ENCODE data around the gene EP400.

GRCh38 chr12:131903270-131904255, 46.2 kb upstream of the EP400 start:
- TF ChIP-seq BHLHE40 (IDR thresholded peaks at IDR 0.05; ENCODE audit: borderline replicate concordance): no peak
- no peak for TF ChIP-seq SP1 (IDR thresholded peaks at IDR 0.05)
- TF ChIP-seq FOXM1 (IDR thresholded peaks at IDR 0.05; ENCODE audit: borderline replicate concordance): no peak
- no peak for TF ChIP-seq SUZ12 (IDR thresholded peaks at IDR 0.05)
- TF ChIP-seq ARNT (IDR thresholded peaks at IDR 0.05): no peak
- TF ChIP-seq HDGF (IDR thresholded peaks at IDR 0.05; ENCODE audit: borderline replicate concordance): no peak
- TF ChIP-seq TARDBP (IDR thresholded peaks at IDR 0.05): no peak
- TF ChIP-seq ZNF384 (IDR thresholded peaks at IDR 0.05): no peak
- no peak for TF ChIP-seq FOXK2 (IDR thresholded peaks at IDR 0.05)
- no peak for TF ChIP-seq ELF4 (IDR thresholded peaks at IDR 0.05)
- no peak for TF ChIP-seq FOXA1 (IDR thresholded peaks at IDR 0.05)
